CD8-positive, alpha-beta memory T cell (primary cell): Measurements from ENCODE around the gene PRLH. TPM values are rescaled to one million over a fixed set of nuclear protein-coding genes. Genes with fewer than 3 reads are reported as not detected.

Source experiments
- CTCF ChIA-PET: fragments of 350-600 bp; sonication (Branson Sonifier 250); formaldehyde crosslinking; loops from one replicate; lab custom pipeline; 2021; ENCODE audit warnings: antibody characterized with exemption; lab: Charles Lee
- POLR2A ChIA-PET: fragments of 350-600 bp; sonication (Branson Sonifier 250); formaldehyde crosslinking; loops from one replicate; lab custom pipeline; 2021; ENCODE audit warnings: antibody characterized with exemption; lab: Charles Lee
- DNase-seq, 5 donors: peaks; one replicate each; pipeline versions ENCODE4 v3.0.0 to v3.0.0-alpha.2; 2020 to 2022; ENCODE audit warnings: mixed read lengths in 1 of 5
- H3K27ac ChIP-seq: one replicate; pipeline ENCODE4 v1.7.0; 2013; ENCODE audit warnings: low read depth, mild to moderate bottlenecking, low read length, moderate library complexity
- H3K27me3 ChIP-seq: 2 replicates; pipeline ENCODE4 v1.7.0; 2013; ENCODE audit warnings: low read length, mild to moderate bottlenecking; ENCODE audit not compliant: insufficient read depth, poor library complexity, severe bottlenecking
- H3K36me3 ChIP-seq: 2 replicates; pipeline ENCODE4 v1.7.0; 2013; ENCODE audit warnings: mild to moderate bottlenecking, low read length, moderate library complexity; ENCODE audit not compliant: insufficient read depth
- H3K4me1 ChIP-seq: 2 replicates; pipeline ENCODE4 v1.7.0; 2013; ENCODE audit warnings: mild to moderate bottlenecking, low read length, moderate library complexity; ENCODE audit not compliant: insufficient read depth
- H3K4me3 ChIP-seq: 2 replicates; pipeline ENCODE4 v1.7.0; 2013; ENCODE audit warnings: mild to moderate bottlenecking, low read length
- H3K9me3 ChIP-seq: 2 replicates; pipeline ENCODE4 v1.7.0; 2013; ENCODE audit warnings: mild to moderate bottlenecking, low read length
- H3K27ac Mint-ChIP-seq, 8 donors: one replicate each; pipeline ENCODE4 v1.8.0; 2020 to 2021; ENCODE audit warnings: mixed read lengths in 8 of 8, mild to moderate bottlenecking in 6 of 8, inconsistent platforms in 3 of 8, moderate library complexity in 3 of 8
- H3K27me3 Mint-ChIP-seq, 2 donors: one replicate each; pipeline ENCODE4 v1.8.0; 2020 to 2021; ENCODE audit warnings: mixed read lengths in 2 of 2, mild to moderate bottlenecking in 1 of 2, moderate library complexity in 1 of 2
- H3K36me3 Mint-ChIP-seq, 3 donors: one replicate each; pipeline ENCODE4 v1.8.0; 2020 to 2021; ENCODE audit warnings: mixed read lengths in 3 of 3, inconsistent platforms in 1 of 3, mild to moderate bottlenecking in 1 of 3
- H3K4me1 Mint-ChIP-seq, 3 donors: one replicate each; pipeline ENCODE4 v1.8.0; 2020 to 2021; ENCODE audit warnings: mixed read lengths in 3 of 3, inconsistent platforms in 1 of 3, mild to moderate bottlenecking in 1 of 3
- H3K4me3 Mint-ChIP-seq, 7 donors: one replicate each; pipeline ENCODE4 v1.8.0; 2020 to 2021; ENCODE audit warnings: mixed read lengths in 7 of 7, mild to moderate bottlenecking in 6 of 7, moderate library complexity in 4 of 7, inconsistent platforms in 2 of 7
- H3K9me3 Mint-ChIP-seq, 5 donors: one replicate each; pipeline ENCODE4 v1.8.0; 2020 to 2022; ENCODE audit warnings: mixed read lengths in 5 of 5, mild to moderate bottlenecking in 3 of 5, moderate library complexity in 2 of 5, inconsistent platforms in 1 of 5
- polyA plus RNA-seq: library from polyadenylated mRNA; unstranded; fragments of 300-500 nt; fragmentation: Illumina TruSeq; gene quantifications from one replicate; pipeline ENCODE4 v1.2.3, GENCODE V29; 2021
- total RNA-seq, 2 experiments: library from RNA; stranded (reverse); gene quantifications; one replicate each; pipeline ENCODE4 v1.2.3, GENCODE V29; 2021

Gene PRLH
- total and polyA plus RNA-seq, 3 experiments from 2014 or later = not detected

DNA sequence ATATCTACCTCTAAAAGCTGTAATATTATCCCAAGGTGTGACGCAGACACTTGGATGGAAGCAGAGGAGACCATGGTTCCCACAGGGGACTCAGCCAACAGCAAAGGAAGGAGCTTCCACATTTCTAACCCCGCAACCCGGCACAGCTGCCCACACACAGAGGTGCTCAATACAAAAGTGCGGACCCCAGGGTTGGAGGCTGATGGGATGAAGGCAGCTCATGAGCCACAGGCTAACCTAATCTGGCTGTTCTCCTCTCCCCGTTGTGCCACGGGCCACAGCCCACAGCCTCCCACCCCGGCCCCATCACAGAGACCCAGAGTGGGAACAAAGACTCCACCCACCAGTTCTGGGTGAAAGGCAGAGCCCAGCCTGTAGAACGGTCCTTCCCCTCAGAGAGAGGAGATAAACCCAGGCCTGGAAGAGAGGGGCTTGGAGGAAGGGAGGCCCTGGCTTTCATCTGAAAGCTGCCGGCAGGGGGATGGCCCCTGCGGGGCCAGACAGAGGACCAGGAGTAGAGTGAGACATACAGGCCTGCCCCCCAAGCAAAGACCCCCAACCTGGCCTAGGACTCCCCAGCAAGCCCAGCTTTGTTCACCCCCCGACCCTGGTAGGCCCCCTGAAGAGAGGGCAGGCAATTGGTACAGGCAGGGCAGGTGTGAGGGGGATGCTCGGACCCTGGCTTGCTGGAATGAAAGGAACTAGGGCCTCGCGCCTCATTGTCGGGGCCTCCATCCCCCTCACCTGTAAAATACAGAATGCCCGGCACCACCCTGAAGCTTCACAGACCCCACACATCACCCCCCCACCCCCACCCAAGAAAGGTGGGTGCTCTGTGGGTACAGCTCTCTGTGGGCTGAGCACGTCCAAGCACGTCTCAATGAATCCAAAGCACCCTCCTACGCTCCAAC is 17.3 kb downstream of the PRLH start:
- Histone ChIP-seq H3K4me3 (no peak overlapping the region), H3K9me3 (no peaks in the 10 kb centered on the region), H3K27me3 (no peaks in the 10 kb centered on the region), H3K4me1 (no peaks in the 10 kb centered on the region), H3K36me3 (no peaks in the 10 kb centered on the region), H3K27ac (no peak overlapping the region)
- Mint-ChIP-seq H3K36me3 (no peaks in the 10 kb centered on the region), H3K9me3 (no peaks in the 10 kb centered on the region), H3K4me3 (no peak overlapping the region), H3K27ac (peak overlapping the region in 1 of 8 donors; percentile 51), H3K4me1 (no peaks in the 10 kb centered on the region), H3K27me3 (peaks cover 2 to 18% of the 10 kb centered on the region in 2 donors)
- no peak for DNase-seq
- POLR2A ChIA-PET = no interaction called here
- CTCF ChIA-PET = no interaction called here

GRCh38 chr2:237585590-237586221 is 19.3 kb downstream of the PRLH start:
- CTCF ChIA-PET = interaction anchor here (1.1 to 1.8 kb wide), 2 partner anchors 14 to 73 kb away, joined by 3 to 13 read pairs; no protein-coding TSS in a partner anchor
- H3K27me3 ChIP-seq = no peaks in the 10 kb centered on the region
- POLR2A ChIA-PET = no interaction called here

DNA sequence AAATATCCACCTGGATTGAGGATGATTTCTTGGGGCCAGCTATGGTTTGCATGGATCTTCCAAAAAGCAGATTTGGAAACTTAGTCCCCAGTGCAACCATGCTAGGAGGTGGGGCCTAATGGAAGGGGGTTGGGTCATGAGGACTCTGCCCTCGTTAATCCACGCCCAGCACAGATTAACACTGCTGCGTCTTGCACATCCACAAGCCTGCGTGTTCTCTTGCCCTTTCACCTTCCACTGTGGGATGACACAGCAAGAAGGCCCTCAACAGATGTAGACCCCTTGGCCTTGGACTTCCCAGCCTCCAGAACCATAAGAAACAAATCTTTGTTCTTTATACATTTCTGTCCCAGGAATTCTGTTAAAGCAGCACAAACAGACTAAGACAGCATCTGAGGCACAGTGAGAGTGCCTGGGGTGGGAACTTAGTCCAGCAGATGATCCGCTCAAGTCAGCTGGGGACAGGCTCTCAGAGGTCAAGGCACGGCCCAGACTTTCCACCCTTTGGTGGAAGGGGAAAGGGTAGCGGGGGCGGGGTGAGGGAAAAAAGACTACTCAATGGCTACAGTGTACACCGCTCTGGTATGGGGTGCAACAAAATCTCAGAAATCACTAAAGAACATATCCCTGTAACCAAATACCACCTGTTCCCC is 21.8 kb downstream of the PRLH start:
- Histone ChIP-seq H3K27me3 (no peaks in the 10 kb centered on the region), H3K27ac (no peak overlapping the region), H3K4me1 (peaks cover 8% of the 10 kb centered on the region), H3K9me3 (no peaks in the 10 kb centered on the region), H3K36me3 (no peaks in the 10 kb centered on the region), H3K4me3 (no peak overlapping the region)
- no peak overlapping the region for H3K4me3 Mint-ChIP-seq
- peaks cover 3 to 15% of the 10 kb centered on the region in 2 donors for H3K27me3 Mint-ChIP-seq
- H3K4me1 Mint-ChIP-seq = peaks cover 0 to 10% (median 4%) of the 10 kb centered on the region in 3 donors
- H3K36me3 Mint-ChIP-seq = no peaks in the 10 kb centered on the region
- H3K27ac Mint-ChIP-seq = no peak overlapping the region
- CTCF ChIA-PET = no interaction called here
- POLR2A ChIA-PET = no interaction called here
- no peaks in the 10 kb centered on the region for H3K9me3 Mint-ChIP-seq
- DNase-seq = no peak

More at GRCh38 chr2:237585590-237586221, 19.3 kb downstream of the PRLH start:
- no peak overlapping the region for H3K4me3 Mint-ChIP-seq
- H3K27ac Mint-ChIP-seq = no peak overlapping the region
- no peaks in the 10 kb centered on the region for H3K9me3 Mint-ChIP-seq
- Histone ChIP-seq H3K4me3 (no peak overlapping the region), H3K27ac (no peak overlapping the region), H3K36me3 (no peaks in the 10 kb centered on the region), H3K4me1 (no peaks in the 10 kb centered on the region), H3K9me3 (no peaks in the 10 kb centered on the region)
- H3K27me3 Mint-ChIP-seq = peaks cover 3 to 15% of the 10 kb centered on the region in 2 donors
- H3K4me1 Mint-ChIP-seq = no peaks in the 10 kb centered on the region
- DNase-seq = no peak
- no peaks in the 10 kb centered on the region for H3K36me3 Mint-ChIP-seq

GRCh38 chr2:237590272-237591140 is 24.1 kb downstream of the PRLH start, which contains the start of gene RAB17:
Gene RAB17, minus strand, starts transcription at chr2:237590734. Its CDS starts 4,580 bp downstream, at chr2:237586154.
- POLR2A ChIA-PET = no interaction called here

GRCh38 chr2:237591141-237591881 is 24.9 kb downstream of the PRLH start:
- POLR2A ChIA-PET = interaction anchor here (0.7 kb wide), 1 partner anchor 506 kb away, joined by 3 read pairs; no protein-coding TSS in a partner anchor

More at GRCh38 chr2:237590272-237591140, 24.1 kb downstream of the PRLH start, which contains the start of gene RAB17:
- Mint-ChIP-seq H3K27me3 (peaks cover 3 to 15% of the 10 kb centered on the region in 2 donors), H3K4me1 (peaks cover 0 to 10% (median 4%) of the 10 kb centered on the region in 3 donors), H3K36me3 (no peaks in the 10 kb centered on the region), H3K27ac (peak within 1 kb of the TSS in 1 of 8 donors; percentile 75), H3K9me3 (no peaks in the 10 kb centered on the region), H3K4me3 (no peak within 1 kb of the TSS)
- H3K9me3 ChIP-seq = no peaks in the 10 kb centered on the region
- no peaks in the 10 kb centered on the region for H3K36me3 ChIP-seq
- no peak for DNase-seq
- H3K27ac ChIP-seq = no peak within 1 kb of the TSS
- peaks cover 8% of the 10 kb centered on the region for H3K4me1 ChIP-seq
- no peaks in the 10 kb centered on the region for H3K27me3 ChIP-seq
- CTCF ChIA-PET = interaction anchor here (1.3 kb wide), 1 partner anchor 19 kb away, joined by 3 read pairs; no protein-coding TSS in a partner anchor
- H3K4me3 ChIP-seq = no peak within 1 kb of the TSS

GRCh38 chr2:237592425-237592980 is 26.1 kb downstream of the PRLH start:
- Mint-ChIP-seq H3K36me3 (no peaks in the 10 kb centered on the region), H3K4me1 (peaks cover 0 to 10% (median 4%) of the 10 kb centered on the region in 3 donors), H3K27me3 (peaks cover 3 to 4% of the 10 kb centered on the region in 2 donors), H3K4me3 (no peak overlapping the region), H3K9me3 (no peaks in the 10 kb centered on the region), H3K27ac (no peak overlapping the region)
- CTCF ChIA-PET = no interaction called here
- Histone ChIP-seq H3K27me3 (no peaks in the 10 kb centered on the region), H3K27ac (no peak overlapping the region), H3K36me3 (no peaks in the 10 kb centered on the region), H3K4me1 (peaks cover 8% of the 10 kb centered on the region), H3K4me3 (no peak overlapping the region), H3K9me3 (no peaks in the 10 kb centered on the region)
- POLR2A ChIA-PET = no interaction called here
- no peak for DNase-seq

More at GRCh38 chr2:237591141-237591881, 24.9 kb downstream of the PRLH start:
- CTCF ChIA-PET = interaction anchor here (1.3 kb wide), 1 partner anchor 19 kb away, joined by 3 read pairs; no protein-coding TSS in a partner anchor
- Mint-ChIP-seq H3K4me1 (peaks cover 0 to 10% (median 4%) of the 10 kb centered on the region in 3 donors), H3K27ac (peak overlapping the region in 2 of 8 donors; percentile 23 to 75), H3K9me3 (no peaks in the 10 kb centered on the region), H3K36me3 (no peaks in the 10 kb centered on the region), H3K4me3 (no peak overlapping the region), H3K27me3 (peaks cover 3 to 14% of the 10 kb centered on the region in 2 donors)
- Histone ChIP-seq H3K36me3 (no peaks in the 10 kb centered on the region), H3K27me3 (no peaks in the 10 kb centered on the region), H3K9me3 (no peaks in the 10 kb centered on the region), H3K4me1 (peaks cover 8% of the 10 kb centered on the region), H3K4me3 (no peak overlapping the region), H3K27ac (no peak overlapping the region)
- DNase-seq = peak in 1 of 5 donors; percentile 17
